Transverse colon (tissue), 3 donors: ENCODE results near the gene MOGAT3.

Source experiments
- CTCF ChIP-seq, 5 experiments: fragments of 200-600 bp in 3 of 5; fragments of 450-650 bp in 2 of 5; sonication (generic) in 3 of 5; IDR thresholded peaks; 1 replicate in 2 of 5; 2 replicates in 3 of 5; pipeline ENCODE4 v1.5.1; 2016 to 2017; ENCODE audit warnings: antibody characterized with exemption in 5 of 5, inconsistent platforms in 3 of 5, mild to moderate bottlenecking in 2 of 5, moderate library complexity in 1 of 5
- EP300 ChIP-seq: sonication (generic); formaldehyde crosslinking; IDR thresholded peaks from one replicate; pipeline ENCODE4 v1.6.1; 2017; ENCODE audit warnings: antibody characterized with exemption, low read depth

- TF ChIP-seq CTCF (IDR thresholded peaks at IDR 0.05): no peak
- TF ChIP-seq EP300: no peak
These were observed 30.8 kb upstream of the MOGAT3 start for GRCh38 chr7:101231644-101232043.
